ENCODE measurements around the gene KLHL2.
"Not testable (repeated sequence)": the region's sequence is repeated elsewhere in the genome, so short reads cannot be mapped to it uniquely, and the experiment has no call there.

KLHL2 gene

DNA sequence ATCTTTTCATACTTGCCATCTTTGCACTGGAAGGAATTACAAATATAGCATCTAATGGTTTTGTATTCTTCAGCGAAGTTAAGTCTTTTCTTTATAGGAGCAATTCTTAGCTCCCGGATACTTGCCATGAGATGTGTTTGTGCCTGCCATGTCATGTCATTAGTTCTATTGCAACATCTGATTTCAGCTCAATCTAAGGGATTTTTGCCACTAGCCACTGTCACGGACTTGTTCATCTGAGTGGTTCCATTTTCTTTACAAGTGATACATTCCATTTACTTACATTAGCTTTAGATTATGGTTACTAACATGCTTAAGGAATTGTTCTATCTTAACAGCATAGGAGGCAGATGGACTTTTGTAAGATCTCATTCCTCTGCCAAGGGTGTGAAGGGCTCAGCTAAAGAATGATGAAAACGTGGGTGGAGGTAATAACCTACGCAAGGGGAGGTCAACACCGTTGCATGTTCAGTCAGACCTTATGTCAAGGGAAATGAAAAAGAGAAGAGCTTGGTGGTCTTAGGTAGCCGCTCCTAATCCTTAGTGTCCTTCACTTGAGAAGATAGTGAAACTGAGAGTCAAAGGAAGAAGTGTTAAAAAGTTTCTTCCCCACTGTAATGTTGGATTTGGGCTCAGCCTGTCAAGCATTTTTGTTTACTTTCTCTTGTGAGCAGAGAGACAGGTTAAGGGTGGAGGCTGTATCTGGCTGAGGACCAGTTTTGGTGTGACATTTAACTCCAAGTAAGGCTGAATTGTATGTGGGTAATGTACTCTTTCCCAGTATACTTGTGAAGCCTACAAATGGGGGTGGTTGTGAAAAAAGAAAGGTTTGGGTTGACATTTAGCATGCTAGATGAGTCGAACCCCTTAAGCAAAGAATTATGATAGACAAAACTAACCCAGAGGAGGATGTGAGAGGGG, 3.6 kb upstream of the KLHL2 start:
- no peak for FAIRE-seq

DNA sequence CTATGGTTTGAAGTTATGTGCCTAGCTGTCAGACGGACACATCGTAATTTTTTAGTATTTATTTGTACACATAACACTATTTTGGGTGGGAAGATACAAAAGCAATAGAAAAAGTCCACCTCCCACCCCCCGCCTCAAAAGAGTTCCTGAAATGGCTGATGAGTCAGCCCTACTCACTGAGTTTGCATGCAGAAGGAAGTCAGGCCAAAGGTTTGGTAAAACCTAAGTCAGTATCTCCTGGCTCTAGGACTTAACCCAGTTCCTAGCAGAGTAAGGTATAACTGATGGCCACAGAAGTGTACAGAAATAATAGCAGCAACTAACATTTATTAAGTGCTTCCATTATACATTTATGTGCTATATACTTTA, 2.9 kb upstream of the KLHL2 start:
- no peak for FAIRE-seq

DNA sequence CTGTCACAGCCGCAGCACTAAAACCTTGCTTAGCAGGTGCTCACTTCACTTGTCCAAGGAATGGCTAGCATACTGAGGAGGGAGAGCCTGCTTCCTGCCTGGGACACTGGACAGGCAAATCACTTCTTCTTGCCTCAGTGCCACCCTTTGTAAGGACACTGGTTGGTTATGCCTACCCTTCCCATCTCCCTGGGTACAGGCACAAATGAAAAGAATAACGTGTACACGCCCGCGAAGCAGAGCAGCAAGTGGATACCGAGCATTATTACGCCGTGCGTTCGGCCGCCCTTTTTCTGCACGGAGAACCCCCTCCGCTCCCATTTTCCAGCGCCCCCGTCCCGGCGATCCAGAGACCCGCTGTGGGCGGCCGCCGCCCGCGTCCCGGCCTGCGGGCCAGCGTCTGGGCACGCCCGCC, 338 bp upstream of the KLHL2 start:
- FAIRE-seq: no peak

DNA sequence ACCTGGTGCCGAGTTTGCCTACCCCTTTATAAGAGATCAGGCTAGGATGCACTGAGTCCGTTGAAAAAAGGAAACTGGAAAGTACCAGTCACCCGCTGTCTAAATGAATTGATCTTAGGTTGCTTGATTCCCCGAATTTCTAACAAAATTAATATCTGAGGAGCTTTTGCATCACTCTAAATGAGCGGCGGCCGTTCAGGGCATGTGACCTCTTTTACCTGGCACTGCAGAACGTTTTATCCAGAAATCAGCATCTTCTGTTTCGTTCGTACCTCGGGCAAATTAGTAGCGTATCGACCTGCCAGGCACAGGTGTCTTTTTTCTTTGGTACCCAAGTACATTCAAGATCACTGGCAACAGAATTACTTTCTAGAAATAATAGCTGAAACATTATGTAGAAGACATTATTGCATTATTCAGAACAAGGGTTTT, 876 bp downstream of the KLHL2 start:
- FAIRE-seq: no peak

DNA sequence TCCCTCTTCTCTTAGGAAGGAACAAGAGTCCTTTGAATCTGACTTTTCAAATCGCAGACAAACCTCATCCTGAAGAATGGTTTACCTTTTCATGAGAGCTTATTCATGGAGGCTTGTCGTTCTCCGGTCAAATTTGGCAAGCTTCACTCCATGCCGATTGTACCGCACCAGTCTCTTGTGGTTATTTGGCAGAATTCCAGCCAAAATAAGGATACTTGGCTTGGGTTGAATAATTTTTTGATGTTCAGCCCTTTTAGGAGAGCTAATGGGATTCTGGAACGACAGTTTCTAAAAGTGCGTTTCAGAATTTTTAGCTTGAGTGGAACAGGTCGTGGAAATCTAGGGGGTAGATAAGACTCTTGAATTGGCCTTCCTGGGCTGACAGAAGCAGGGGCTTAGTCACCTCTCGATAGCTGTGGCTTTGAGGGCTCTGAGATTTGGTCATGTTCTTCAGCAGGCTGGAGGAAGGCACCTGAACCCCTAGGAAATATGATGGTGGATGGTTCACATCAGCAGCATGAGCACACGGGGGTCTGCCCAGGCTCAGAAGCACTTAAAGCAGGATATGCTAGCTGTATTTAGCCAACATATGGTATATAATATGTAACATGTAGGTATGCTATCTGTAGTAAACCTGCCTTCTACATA, 1.5 kb downstream of the KLHL2 start:
- FAIRE-seq: no peak

DNA sequence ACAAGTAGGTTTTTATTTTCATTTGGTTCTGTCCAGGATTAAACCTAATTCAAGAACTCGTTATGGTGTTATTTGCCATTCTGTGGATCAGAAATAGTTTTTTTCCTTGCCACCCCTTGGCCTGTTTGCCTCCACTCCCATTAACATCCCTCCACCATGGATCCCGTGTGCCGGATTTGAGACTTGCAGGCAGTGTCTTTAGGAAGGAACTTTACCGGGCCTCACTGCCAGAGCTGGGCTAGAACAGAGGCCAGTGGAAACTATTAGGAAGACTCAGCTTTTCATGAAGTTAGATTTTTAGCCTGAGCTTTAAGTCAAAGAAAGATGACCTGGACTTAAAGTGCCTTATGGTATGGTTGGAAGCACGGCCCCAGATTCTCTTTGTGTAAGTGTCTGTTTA, 2.4 kb downstream of the KLHL2 start:
- no peak for FAIRE-seq

DNA sequence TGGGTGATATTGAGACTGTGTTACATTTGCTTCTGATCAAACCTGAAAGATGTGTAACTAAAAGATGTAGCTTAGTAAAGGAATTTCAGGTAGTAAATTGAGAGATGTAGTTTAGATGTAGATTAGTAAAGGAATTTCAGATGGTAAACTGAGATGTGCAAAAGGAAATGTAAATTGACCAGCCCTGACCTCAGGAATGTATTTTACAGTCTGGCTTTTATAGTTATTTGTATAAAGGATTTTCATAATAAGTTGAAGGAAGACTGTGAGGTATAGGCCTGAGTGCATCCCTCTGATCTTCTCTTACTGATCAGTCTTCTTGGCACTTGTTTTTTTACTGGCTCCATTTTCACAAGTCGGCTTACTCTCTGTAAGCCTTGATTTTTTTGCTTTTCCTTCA, 3.2 kb downstream of the KLHL2 start:
- FAIRE-seq: no peak

DNA sequence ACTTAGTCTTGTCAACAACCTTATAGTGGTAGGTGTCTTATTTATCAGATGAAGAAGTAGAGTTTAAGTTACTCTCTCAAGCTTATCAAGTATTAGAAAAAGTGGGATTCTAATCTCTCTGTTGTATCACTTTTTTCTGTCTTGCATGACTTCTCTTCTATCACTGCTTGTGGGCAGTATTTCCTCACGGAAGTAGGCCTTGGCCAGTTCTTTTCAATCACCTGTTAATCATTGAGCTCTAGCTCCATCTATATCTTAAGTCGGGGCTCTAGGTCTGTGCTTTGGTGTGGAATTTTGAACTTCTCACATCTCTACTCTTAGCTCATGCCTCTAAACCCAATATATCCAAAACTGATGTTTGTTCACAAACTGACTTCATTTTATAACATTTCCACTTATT, 5.3 kb downstream of the KLHL2 start:
- FAIRE-seq: not testable (repeated sequence)

DNA sequence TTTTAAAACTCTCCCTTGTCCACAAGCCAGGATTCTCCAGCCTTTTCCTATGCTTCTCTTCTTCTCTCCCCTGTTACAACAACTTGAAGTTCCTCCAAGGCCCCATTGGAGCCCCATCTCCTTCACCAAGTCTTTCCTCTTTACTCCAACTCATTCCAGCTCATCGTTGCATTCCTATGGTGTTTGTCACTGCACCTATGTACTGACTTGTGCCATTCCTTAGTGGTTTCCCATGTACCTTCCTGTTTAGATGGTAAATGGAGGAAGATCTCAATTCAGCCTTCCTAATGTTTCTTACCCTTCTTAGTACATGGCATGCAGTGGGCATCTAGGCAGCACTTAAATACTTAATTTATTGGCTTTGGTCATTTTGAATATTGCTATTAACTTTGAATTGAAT, 6.0 kb downstream of the KLHL2 start:
- FAIRE-seq: not testable (repeated sequence)

DNA sequence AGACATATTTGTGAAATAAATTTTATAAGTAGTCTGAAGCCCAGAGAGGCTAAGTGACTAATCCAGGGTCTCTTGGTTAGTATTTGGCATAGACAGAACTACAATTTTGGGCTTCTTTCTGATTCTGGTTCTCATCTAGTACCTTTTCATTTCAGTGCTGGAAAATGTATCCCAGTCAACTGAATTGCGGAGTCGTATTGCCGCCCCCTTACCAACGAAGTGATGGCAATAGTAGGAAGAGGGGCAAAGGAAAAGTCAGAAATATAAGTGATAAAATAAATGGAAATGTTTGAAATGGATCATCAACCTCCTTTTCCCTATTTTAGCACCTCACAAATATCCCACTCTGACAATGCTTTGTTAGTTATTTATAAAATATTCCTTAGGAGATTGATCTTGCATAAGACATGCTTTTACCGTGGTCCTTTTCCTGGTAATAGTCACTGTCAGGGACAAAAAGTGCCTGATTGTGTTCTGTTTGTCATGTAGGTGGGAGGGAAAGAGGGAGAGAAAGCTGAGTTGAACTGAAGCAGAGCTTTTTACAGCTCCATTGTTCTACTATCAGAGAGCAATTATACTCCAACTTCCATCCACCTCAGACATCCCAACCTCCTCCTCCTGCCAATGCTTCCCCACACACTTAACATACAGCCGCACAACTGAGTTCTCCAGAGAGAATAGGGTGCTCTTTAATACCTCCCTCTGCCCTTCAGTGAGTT, 6.8 kb downstream of the KLHL2 start:
- FAIRE-seq: not testable (repeated sequence)

DNA sequence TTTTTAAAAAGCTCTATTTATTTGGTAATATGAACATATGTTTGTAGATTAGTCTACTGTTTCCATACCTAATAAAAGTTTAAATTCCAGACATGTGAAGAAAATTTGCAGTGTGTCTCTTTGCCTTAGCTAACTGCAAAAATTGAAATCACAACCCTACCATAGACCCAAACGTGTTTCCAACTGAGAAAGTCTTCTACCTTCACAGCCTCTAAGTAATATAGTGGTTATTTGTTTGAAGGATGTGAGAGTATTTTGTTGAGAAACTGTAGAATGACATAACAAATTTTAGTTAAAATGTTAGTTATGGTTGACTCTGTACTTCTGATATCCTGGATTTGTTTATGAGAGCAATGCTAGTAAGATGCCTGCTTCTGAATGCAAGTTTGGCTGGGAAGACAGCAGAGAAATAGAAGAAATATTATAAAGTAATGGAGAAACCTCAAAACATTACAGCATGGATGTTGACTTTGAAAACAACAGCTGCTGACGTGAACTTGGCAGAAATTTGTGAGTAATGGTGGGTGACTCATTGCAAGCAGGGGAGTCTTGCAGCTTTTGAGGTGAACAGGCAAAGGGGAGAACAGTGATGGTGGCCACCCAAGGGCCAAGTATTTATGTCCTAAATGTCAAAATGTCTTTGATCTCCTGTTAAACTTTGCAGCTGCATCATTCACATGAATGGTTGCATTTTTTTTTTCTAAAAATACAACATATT, 7.8 kb downstream of the KLHL2 start:
- not testable (repeated sequence) for FAIRE-seq

DNA sequence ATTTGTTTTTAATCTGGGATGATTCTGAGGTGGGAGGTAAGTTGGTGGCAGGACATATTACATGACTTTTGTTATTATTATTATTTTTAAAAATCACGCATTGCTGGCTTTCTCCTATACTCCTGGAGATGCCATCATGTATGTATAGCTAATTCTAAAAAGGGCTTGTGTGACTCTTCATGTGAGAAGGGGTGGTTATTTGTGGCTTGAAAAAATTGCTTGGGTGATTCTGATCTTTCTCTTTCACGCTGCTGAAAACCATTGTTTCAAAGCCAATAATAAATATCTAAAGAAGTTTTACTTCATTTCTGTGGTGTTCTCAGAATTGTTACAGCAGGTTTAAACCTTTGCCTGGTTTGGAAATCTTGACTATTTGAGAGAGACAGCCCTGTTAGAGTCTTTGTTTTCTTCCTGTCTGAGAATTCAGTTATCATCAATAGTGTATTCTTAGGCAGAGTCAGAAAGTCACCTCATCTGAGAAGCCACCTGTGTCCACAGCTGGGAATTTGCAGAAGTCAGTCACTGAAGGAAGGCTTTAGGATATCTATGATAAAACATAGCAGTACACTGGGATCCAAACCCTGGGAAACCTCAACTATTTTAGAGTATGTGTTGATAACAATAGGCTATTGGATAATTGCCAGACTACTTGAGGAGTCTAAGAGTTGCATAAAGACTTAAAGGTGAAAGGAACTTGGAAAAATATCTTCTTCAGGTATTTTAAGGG, 8.6 kb downstream of the KLHL2 start:
- FAIRE-seq: not testable (repeated sequence)

DNA sequence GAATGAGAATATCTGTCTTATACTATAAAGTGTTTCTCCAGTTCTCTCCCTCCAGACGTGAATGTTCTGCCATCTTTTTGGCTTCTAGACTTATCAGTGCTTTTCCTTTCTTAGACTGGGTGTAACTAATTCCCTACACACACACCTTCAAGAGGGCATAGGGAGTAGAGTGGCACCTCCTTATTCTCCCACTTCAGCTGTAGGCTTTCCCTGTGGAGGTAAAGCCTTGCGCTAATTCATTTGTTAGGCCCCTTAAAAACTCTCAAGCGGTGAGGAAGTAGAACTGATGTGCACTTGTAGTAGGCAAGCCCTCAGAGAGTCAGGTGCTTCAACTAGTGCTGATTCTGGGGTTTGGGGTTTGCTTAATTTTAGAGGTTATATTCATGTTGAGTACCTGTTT, 10.0 kb downstream of the KLHL2 start:
- no peak for FAIRE-seq

DNA sequence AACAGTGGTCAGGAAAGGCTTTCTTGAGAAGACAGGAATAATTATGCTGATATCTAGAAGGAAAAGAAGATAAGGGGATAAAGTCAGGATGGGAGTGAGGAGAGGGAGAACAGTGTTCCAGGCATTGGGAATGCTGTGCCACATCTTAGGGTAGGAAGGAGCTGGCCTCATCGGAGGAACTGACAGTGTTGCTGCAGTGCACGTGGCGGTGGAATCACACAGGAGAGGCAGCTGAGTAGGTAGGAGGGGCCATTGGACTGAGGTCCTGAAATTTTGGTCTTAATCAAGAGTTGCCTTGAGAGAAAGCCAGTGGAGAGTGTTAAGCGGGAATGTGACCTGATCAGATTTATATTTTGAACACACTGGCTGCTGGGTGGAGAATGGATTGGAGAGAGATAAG, 13.9 kb downstream of the KLHL2 start:
- FAIRE-seq: not testable (repeated sequence)

DNA sequence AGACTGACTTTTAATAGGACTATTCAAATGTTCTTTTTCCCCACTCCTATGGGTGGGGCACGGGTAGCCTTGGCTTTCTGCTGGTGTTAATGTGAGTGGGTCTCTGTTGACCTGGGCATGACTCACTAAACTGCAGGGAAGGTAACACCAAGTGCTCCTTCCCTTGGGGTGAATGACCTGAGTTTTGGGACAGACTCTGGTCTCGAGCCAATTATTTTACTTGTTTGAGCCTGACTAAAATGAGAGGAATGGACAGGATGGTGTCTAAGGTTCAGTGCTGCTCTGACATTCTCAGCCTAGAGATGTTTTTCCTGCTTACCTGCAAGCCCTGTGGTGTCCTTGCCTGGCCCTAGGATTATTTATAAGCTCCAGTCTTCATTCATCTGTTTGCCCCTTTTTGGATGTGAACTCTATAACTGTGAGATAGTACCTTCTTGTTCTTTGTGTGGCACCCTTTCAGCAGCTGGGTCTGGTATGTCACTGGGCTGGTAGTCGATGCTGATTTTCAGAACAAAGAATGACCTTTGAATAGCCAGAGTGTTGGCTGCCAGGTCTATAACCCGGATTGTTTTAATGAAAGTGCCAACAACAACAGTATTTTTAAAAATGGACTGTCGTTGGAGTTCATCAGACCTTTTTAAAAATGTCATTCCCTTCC, 14.8 kb downstream of the KLHL2 start:
- FAIRE-seq: not testable (repeated sequence)

DNA sequence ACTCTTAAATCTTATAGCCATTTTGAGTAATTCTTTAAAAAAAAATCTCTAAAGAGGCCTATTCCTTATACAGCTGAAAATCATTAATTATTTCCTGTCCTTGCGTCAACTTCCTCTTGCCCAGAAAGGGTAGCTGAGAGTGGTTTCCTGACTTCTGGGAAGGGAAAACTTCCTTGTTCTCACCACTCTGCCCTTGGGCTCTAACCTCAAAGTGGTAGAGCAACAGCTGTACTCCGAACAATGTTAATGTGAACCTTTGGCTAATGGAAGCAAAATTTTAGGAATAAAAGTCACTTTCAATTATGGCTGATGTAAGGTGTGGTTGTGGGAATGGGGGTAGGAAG, 15.3 kb downstream of the KLHL2 start:
- no peak for FAIRE-seq

DNA sequence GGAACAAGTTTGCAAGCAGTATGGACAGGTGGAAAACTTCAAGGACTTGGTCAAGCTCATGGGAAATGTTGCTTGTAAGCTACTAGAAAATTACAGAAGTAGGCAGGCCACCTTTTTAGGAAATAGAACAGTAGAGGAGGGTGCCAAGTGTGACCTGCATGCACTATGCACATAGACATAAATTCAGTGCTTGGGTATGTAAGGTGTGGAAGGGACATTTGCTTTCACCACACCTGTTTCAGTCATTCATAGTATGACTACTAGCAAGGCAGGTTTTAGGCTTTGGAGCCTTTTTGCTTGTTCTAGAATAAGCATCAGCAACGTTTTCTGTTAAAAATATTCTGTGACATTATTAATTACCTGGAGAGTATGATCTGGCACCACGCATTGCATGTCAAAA, 20.0 kb downstream of the KLHL2 start:
- FAIRE-seq: not testable (repeated sequence)

DNA sequence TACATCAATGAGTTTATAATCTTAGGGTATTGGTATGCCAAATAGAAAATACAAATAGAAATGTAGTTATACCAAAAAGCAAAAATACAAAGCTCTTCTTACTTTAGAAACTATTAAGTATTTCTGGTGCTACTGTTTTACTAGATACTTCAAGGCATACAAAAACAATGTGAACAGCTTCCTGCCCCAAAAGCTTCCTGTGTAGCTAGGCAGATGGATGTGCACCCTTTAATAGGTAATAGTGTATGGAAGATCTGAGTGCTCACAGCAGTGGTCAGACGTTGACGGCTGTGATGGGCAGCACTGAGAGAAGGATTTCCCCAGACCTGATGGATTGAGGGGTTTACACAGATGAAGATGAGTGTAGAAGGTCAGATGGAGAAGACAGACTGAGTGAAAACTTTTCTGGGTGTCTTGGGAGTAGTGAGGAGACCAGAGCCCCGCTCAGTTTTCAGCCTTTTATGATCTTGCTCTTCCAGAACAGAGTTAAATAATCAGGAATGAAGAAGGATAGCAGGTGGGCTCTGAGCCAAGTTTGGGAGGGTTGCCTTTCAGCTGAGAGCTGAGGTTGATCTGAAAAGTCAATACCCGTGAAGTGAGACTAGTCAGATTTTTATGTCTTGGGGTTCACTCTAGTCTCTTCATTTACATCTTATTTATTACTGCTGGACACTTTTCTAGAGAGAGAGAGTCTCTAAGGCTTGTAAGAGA, 22.3 kb downstream of the KLHL2 start:
- not testable (repeated sequence) for FAIRE-seq

DNA sequence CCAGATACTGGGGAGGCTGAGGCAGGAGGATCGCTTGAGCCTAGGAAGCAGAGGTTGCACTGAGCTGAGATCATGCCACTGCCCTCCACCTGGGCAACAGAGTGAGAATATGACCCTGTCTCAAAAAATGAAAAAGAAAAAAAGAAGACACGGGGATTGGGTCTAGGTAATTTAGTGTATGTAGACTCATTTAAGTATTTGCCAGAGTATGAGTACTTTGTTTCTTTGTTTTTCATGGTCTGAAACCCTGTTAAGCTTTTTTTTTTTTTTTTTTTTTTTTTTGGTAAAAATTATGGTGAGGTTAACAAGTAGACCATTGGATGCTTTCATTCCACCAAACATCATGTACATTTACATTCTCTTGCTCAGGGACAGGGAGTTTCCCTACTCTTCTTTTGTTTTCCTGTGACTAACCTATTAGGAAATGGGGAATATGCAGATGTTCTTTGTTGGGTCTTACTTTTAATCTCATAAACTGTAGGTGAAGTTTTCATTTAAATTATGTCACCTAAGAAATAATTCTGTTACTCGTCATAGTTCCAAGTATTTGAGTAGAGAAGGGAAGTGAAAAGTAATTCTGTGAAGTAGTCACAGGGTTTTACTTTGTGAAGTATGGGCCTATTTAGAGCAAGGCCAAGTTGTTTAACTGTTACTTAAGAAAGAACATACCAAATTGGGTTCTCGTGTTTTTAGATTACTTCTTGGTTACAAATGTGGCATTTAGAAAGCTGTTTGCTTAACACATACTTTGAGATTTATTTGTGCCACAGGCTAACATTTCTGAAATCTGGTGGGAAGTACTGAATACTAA, 25.5 kb downstream of the KLHL2 start:
- FAIRE-seq: not testable (repeated sequence)

DNA sequence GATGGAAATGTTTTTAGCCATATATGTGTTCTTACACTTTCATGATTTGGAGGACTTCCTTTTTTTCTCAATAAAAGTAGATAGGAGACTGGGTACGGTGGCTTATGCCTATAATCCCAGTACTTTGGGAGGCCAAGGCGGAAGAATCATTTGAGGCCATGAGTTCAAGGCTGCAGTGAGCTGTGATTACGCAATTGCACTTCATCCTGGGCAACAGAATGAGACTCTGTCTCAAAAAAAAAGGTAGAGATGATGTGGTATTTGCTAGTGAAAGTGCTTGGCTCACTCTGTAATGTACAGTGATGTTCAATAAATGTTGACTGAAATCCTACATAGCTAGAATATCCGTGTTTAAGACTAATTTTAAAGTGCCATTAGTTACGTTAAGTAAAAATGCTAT, 27.4 kb downstream of the KLHL2 start:
- no peak for FAIRE-seq

Data from colon (tissue), 2 donors.